Osteoblast (primary cell): ENCODE data around the gene NR1H3. TPM values are rescaled to one million over a fixed set of nuclear protein-coding genes. Genes with fewer than 3 reads are reported as not detected.

Experiments used
- DNase-seq: peaks from one replicate; pipeline ENCODE4 v3.0.0; 2011; ENCODE audit warnings: low spot score, mixed read lengths; ENCODE audit not compliant: insufficient read length; ENCODE audit errors: missing footprints
- H2AFZ ChIP-seq: 2 replicates; pipeline ENCODE4 v1.6.0; 2011; ENCODE audit warnings: mild to moderate bottlenecking, low read length
- H3K27ac ChIP-seq: 2 replicates; pipeline ENCODE4 v1.5.1; 2011; ENCODE audit warnings: mild to moderate bottlenecking, low read depth, low read length, moderate library complexity
- H3K27me3 ChIP-seq: 2 replicates; pipeline ENCODE4 v1.6.0; 2012; ENCODE audit warnings: mild to moderate bottlenecking, control low read depth, inconsistent platforms, low read length, moderate library complexity; ENCODE audit not compliant: insufficient read depth
- H3K36me3 ChIP-seq: 2 replicates; pipeline ENCODE4 v1.5.1; 2011; ENCODE audit warnings: mild to moderate bottlenecking, low read length, control low read depth, moderate library complexity; ENCODE audit not compliant: insufficient read depth
- H3K4me1 ChIP-seq: 2 replicates; pipeline ENCODE4 v1.5.1; 2011; ENCODE audit warnings: mild to moderate bottlenecking, low read length, control low read depth, moderate library complexity; ENCODE audit not compliant: insufficient read depth
- H3K4me2 ChIP-seq: 2 replicates; pipeline ENCODE4 v1.6.0; 2011; ENCODE audit warnings: mild to moderate bottlenecking, low read length; ENCODE audit not compliant: insufficient read depth
- H3K4me3 ChIP-seq: fragments of 200-600 bp; sonication (generic); 3 replicates; pipeline ENCODE4 v1.5.1; 2012; ENCODE audit warnings: mild to moderate bottlenecking, low read length, inconsistent platforms; ENCODE audit not compliant: insufficient read depth
- H3K79me2 ChIP-seq: 2 replicates; pipeline ENCODE4 v1.6.0; 2012; ENCODE audit warnings: mild to moderate bottlenecking, low read length, control low read depth, inconsistent platforms; ENCODE audit not compliant: insufficient read depth
- H3K9me3 ChIP-seq: 2 replicates; pipeline ENCODE4 v1.5.1; 2011; ENCODE audit warnings: low read depth, low read length, control low read depth
- H4K20me1 ChIP-seq: 2 replicates; pipeline ENCODE4 v1.6.0; 2012; ENCODE audit warnings: mild to moderate bottlenecking, low read length, control low read depth; ENCODE audit not compliant: insufficient read depth
- CTCF ChIP-seq: IDR thresholded peaks from 2 replicates; pipeline ENCODE4 v1.5.1; 2011; ENCODE audit warnings: mild to moderate bottlenecking, low read depth, low read length, moderate library complexity; ENCODE audit errors: extremely low read depth
- total RNA-seq: library from RNA; depleted of rRNA; stranded (reverse); fragments of >200 nt; gene quantifications from 2 replicates; pipeline ENCODE4 v1.2.3, GENCODE V29; 2012

Gene NR1H3
- total RNA-seq, 1 donor, result 18.5 TPM

GRCh38 chr11:47239852-47240251, 17.9 kb upstream of the NR1H3 start:
- H3K4me3 ChIP-seq, result no peak overlapping the region
- H3K27me3 ChIP-seq, result no peaks in the 10 kb centered on the region
- H3K4me1 ChIP-seq, result peaks cover 21% of the 10 kb centered on the region
- no peak for DNase-seq
- TF ChIP-seq CTCF, result no peak
- H3K36me3 ChIP-seq, result peaks cover 58% of the 10 kb centered on the region
- H4K20me1 ChIP-seq, result no peaks in the 10 kb centered on the region
- H3K79me2 ChIP-seq, result no peaks in the 10 kb centered on the region
- H3K9me3 ChIP-seq, result no peaks in the 10 kb centered on the region
- no peak overlapping the region for H3K4me2 ChIP-seq
- H3K27ac ChIP-seq, result no peak overlapping the region
- H2AFZ ChIP-seq, result no peak overlapping the region

- Histone ChIP-seq H3K27ac (peak overlapping the region; percentile 4), H3K9me3 (no peaks in the 10 kb centered on the region), H3K36me3 (peaks cover 63% of the 10 kb centered on the region), H3K79me2 (peaks cover under 1% of the 10 kb centered on the region), H3K27me3 (no peaks in the 10 kb centered on the region), H3K4me2 (no peak overlapping the region), H3K4me1 (peaks cover 13% of the 10 kb centered on the region), H4K20me1 (no peaks in the 10 kb centered on the region), H2AFZ (no peak overlapping the region), H3K4me3 (no peak overlapping the region)
- DNase-seq, result no peak
- no peak for TF ChIP-seq CTCF
These were observed 15.9 kb upstream of the NR1H3 start for GRCh38 chr11:47241841-47242301.

- no peaks in the 10 kb centered on the region for H3K9me3 ChIP-seq
- no peak overlapping the region for H3K4me3 ChIP-seq
- peaks cover 9% of the 10 kb centered on the region for H3K79me2 ChIP-seq
- peaks cover 64% of the 10 kb centered on the region for H3K36me3 ChIP-seq
- DNase-seq, result no peak
- TF ChIP-seq CTCF, result no peak
- H2AFZ ChIP-seq, result no peak overlapping the region
- no peak overlapping the region for H3K27ac ChIP-seq
- no peaks in the 10 kb centered on the region for H3K27me3 ChIP-seq
- no peaks in the 10 kb centered on the region for H4K20me1 ChIP-seq
- peaks cover 16% of the 10 kb centered on the region for H3K4me1 ChIP-seq
- H3K4me2 ChIP-seq, result no peak overlapping the region
These were observed 15.1 kb upstream of the NR1H3 start for GRCh38 chr11:47242596-47243192.

GRCh38 chr11:47243454-47243853, 14.3 kb upstream of the NR1H3 start:
- Histone ChIP-seq H3K4me3 (no peak overlapping the region), H3K79me2 (peaks cover 17% of the 10 kb centered on the region), H3K27ac (no peak overlapping the region), H3K27me3 (no peaks in the 10 kb centered on the region), H3K4me1 (peaks cover 23% of the 10 kb centered on the region), H3K9me3 (no peaks in the 10 kb centered on the region), H3K4me2 (no peak overlapping the region), H4K20me1 (no peaks in the 10 kb centered on the region), H2AFZ (no peak overlapping the region), H3K36me3 (peaks cover 60% of the 10 kb centered on the region)
- DNase-seq, result no peak
- TF ChIP-seq CTCF, result no peak
